Spleen (tissue), 7 donors: Measurements from ENCODE around the gene GLIS1.

ENCODE experiments used
- POLR2A ChIP-seq, 3 donors: fragments of 450-650 bp; IDR thresholded peaks; one replicate each; pipeline ENCODE4 v1.5.1; 2017; ENCODE audit warnings: antibody characterized with exemption in 3 of 3, mild to moderate bottlenecking in 1 of 3
- TF ChIP-seq, protein P1 (sequence below), 11 experiments: fragments of 200-600 bp in 7 of 11; fragments of 450-650 bp in 4 of 11; sonication (generic) in 4 of 11; IDR thresholded peaks in 8 of 11; conservative IDR thresholded peaks in 3 of 11; 1 replicate in 7 of 11; 2 replicates in 4 of 11; pipeline versions ENCODE4 v1.4.0 to v1.8.0; 2016 to 2021; ENCODE audit warnings: antibody characterized with exemption in 11 of 11, inconsistent platforms in 4 of 11, mild to moderate bottlenecking in 1 of 11
- donor health status: DM: no; HTN: no; CAD: no; lungs with moderate emphysema.
- donor health status: DM: no; HTN: no; CAD: no.
- donor health status: DM: no; HTN: no; CAD: no.

- TF ChIP-seq, protein P1, sequence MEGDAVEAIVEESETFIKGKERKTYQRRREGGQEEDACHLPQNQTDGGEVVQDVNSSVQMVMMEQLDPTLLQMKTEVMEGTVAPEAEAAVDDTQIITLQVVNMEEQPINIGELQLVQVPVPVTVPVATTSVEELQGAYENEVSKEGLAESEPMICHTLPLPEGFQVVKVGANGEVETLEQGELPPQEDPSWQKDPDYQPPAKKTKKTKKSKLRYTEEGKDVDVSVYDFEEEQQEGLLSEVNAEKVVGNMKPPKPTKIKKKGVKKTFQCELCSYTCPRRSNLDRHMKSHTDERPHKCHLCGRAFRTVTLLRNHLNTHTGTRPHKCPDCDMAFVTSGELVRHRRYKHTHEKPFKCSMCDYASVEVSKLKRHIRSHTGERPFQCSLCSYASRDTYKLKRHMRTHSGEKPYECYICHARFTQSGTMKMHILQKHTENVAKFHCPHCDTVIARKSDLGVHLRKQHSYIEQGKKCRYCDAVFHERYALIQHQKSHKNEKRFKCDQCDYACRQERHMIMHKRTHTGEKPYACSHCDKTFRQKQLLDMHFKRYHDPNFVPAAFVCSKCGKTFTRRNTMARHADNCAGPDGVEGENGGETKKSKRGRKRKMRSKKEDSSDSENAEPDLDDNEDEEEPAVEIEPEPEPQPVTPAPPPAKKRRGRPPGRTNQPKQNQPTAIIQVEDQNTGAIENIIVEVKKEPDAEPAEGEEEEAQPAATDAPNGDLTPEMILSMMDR (IDR thresholded peaks at IDR 0.05 in 8 of 11, conservative IDR thresholded peaks at IDR 0.05 in 3 of 11), result no peak
- no peak for TF ChIP-seq POLR2A (IDR thresholded peaks at IDR 0.05)
Observed at GRCh38 chr1:53541263-53541625, 197.7 kb downstream of the GLIS1 start.
